GM23248 (cell line): ENCODE data around the gene DNAJB8. TPM values are rescaled to one million over a fixed set of nuclear protein-coding genes. Genes with fewer than 3 reads are reported as not detected.

ENCODE experiments used
- DNase-seq: peaks from one replicate; pipeline ENCODE4 v3.0.0-alpha.2; 2015
- H2AFZ ChIP-seq: fragments of 200-600 bp; sonication (generic); 2 replicates; pipeline ENCODE4 v1.6.1; 2016; ENCODE audit warnings: antibody characterized with exemption
- H3F3A ChIP-seq: fragments of 200-600 bp; sonication (generic); 2 replicates; pipeline ENCODE4 v1.6.1; 2016; ENCODE audit warnings: mild to moderate bottlenecking, antibody characterized with exemption, mixed run types; ENCODE audit not compliant: insufficient read depth
- H3K27ac ChIP-seq: fragments of 200-600 bp; sonication (generic); 2 replicates; pipeline ENCODE4 v1.5.1; 2016; ENCODE audit warnings: mild to moderate bottlenecking
- H3K27me3 ChIP-seq: fragments of 200-600 bp; sonication (generic); replicated peaks from 2 replicates; pipeline ENCODE4 v1.6.1; 2016; ENCODE audit warnings: mild to moderate bottlenecking; ENCODE audit not compliant: insufficient read depth
- H3K36me3 ChIP-seq: fragments of 200-600 bp; sonication (generic); 2 replicates; pipeline ENCODE4 v1.6.1; 2016; ENCODE audit warnings: low read depth, mild to moderate bottlenecking
- H3K4me1 ChIP-seq: fragments of 200-600 bp; sonication (generic); 2 replicates; pipeline ENCODE4 v1.6.1; 2016; ENCODE audit warnings: mild to moderate bottlenecking; ENCODE audit not compliant: insufficient read depth
- H3K4me2 ChIP-seq: fragments of 200-600 bp; sonication (generic); one replicate; pipeline ENCODE4 v1.6.1; 2016; ENCODE audit warnings: mild to moderate bottlenecking; ENCODE audit not compliant: unreplicated experiment
- H3K4me3 ChIP-seq: fragments of 200-600 bp; sonication (generic); 2 replicates; pipeline ENCODE4 v1.5.1; 2016; ENCODE audit warnings: mild to moderate bottlenecking
- H3K79me2 ChIP-seq: fragments of 200-600 bp; sonication (generic); 2 replicates; pipeline ENCODE4 v1.6.1; 2016; ENCODE audit warnings: mild to moderate bottlenecking; ENCODE audit not compliant: insufficient read depth
- H3K9ac ChIP-seq: fragments of 200-600 bp; sonication (generic); 2 replicates; pipeline ENCODE4 v1.6.1; 2016; ENCODE audit warnings: mild to moderate bottlenecking
- H3K9me2 ChIP-seq: fragments of 200-600 bp; sonication (generic); 2 replicates; pipeline ENCODE4 v1.6.1; 2016; ENCODE audit warnings: mixed run types, mild to moderate bottlenecking, moderate library complexity; ENCODE audit not compliant: insufficient read depth
- H3K9me3 ChIP-seq: fragments of 200-600 bp; sonication (generic); one replicate; pipeline ENCODE4 v1.6.1; 2017; ENCODE audit warnings: low read depth
- H4K20me1 ChIP-seq: fragments of 200-600 bp; sonication (generic); 2 replicates; pipeline ENCODE4 v1.6.0; 2016; ENCODE audit not compliant: insufficient read depth
- EZH2 ChIP-seq: fragments of 200-600 bp; sonication (generic); IDR thresholded peaks from 2 replicates; pipeline ENCODE4 v1.6.1; 2018; ENCODE audit warnings: antibody characterized with exemption, mild to moderate bottlenecking; ENCODE audit not compliant: insufficient read depth, poor library complexity, severe bottlenecking
- EZH2phosphoT487 ChIP-seq: fragments of 200-600 bp; sonication (generic); IDR thresholded peaks from 2 replicates; pipeline ENCODE4 v1.6.1; 2018; ENCODE audit warnings: antibody characterized with exemption, moderate library complexity, mild to moderate bottlenecking, low read depth; ENCODE audit not compliant: insufficient read depth
- WGBS, 2 experiments: methylation state at CpG; one replicate each; pipeline ENCODE4 v1.1.6; 2015 to 2017; ENCODE audit warnings: low lambda C conversion rate in 2 of 2, low coverage in 1 of 2; ENCODE audit errors: missing lambda C conversion rate in 2 of 2; 5-methylcytosine and 5-hydroxymethylcytosine counted together
- in situ Hi-C: fragments of 300-500 bp; cut with MboI; formaldehyde crosslinking; loops from 2 replicates; pipeline ENCODE4 v1.15.0; 2020
- polyA plus RNA-seq: library from polyadenylated mRNA; unstranded; fragments of >200 nt; fragmentation: Nextera tagmentation; extraction: Ambion mirVana; gene quantifications from 2 replicates; pipeline ENCODE4 v1.2.1, GENCODE V29; 2016
- total RNA-seq: library from RNA; depleted of rRNA; stranded (reverse); fragments of >200 nt; shearing (Covaris generic); gene quantifications from 2 replicates; pipeline ENCODE4 v1.2.3, GENCODE V29; 2014; rRNA removed

DNAJB8 gene
- total and polyA plus RNA-seq, 2 experiments from 2014 or later = not detected

DNA sequence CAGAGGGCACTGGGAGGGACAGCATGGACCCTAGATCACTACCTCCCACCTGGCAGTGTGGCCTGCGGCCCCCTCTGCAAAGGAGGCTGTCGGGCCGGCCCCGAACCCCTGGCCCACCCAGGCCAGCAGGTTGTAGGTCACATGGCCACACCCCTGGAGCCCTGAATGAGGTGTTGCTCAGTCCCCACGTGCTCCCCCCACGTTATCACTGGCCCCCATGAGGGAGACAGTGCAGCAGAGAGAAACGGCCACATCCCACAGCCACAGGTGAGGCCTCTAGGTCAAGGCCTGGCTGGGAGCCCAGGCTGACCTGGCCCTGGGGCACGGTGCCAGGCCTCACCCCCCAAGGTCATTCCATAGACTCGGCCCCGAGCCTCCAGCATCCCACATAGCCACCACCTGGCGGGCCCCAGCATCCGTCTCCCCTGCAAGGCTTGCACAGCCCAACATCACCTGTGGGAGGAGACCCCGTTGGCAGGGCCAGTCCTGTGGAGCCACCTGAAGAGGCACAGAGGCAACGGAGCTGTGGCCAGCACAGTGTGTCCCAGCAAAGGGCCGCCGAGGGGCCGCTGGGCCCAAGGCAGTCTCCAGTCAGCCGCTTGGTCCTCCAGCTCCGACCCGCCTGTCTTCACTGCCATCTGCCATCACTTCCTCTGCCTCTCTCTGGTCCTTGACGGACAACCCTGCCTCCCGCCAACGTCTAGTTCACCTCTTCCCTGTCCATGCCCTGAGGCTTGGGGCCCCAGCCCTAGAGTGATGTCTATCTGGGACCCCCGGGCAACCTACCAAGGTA, 53.1 kb downstream of the DNAJB8 start:
- no peaks in the 10 kb centered on the region for H3K36me3 ChIP-seq
- no peak overlapping the region for H3K4me2 ChIP-seq
- H3K4me1 ChIP-seq = peaks cover 10% of the 10 kb centered on the region

DNA sequence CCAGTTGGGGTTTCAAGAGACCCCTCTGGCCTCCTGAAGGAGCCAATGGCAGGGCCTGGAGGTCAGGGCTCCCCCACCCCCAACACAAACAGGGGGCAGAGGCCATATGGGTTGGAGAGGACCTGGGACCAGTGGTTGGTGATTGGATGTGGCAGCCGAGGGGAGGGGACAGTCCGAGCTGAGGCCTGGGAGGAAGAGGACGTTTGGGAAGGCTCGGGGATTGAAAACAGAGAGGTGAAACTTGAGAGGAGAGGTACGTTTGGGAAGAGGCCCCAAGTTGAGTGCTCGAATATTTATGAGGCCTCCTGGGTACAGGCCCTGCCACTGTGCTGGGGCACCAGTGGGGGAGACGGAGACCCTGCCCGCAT, 53.7 kb downstream of the DNAJB8 start:
- Histone ChIP-seq H3K4me2 (no peak overlapping the region), H3K27ac (no peak overlapping the region), H3K9me3 (no peaks in the 10 kb centered on the region), H4K20me1 (no peaks in the 10 kb centered on the region), H3K9me2 (no peaks in the 10 kb centered on the region), H3K9ac (no peak overlapping the region), H3K4me1 (peaks cover 10% of the 10 kb centered on the region), H3K27me3 (no peaks in the 10 kb centered on the region), H3K79me2 (no peaks in the 10 kb centered on the region), H3K36me3 (no peaks in the 10 kb centered on the region), H3F3A (no peaks in the 10 kb centered on the region), H3K4me3 (no peak overlapping the region), H2AFZ (no peak overlapping the region)
- in situ Hi-C loops = no loop called here
- no peak for TF ChIP-seq EZH2phosphoT487
- TF ChIP-seq EZH2 = no peak
- DNase-seq = no peak
- WGBS, 2 experiments = 81 to 83% methylated on average over 6 to 8 of the region's 8 CpGs

More for the DNA sequence above, 53.1 kb downstream of the DNAJB8 start:
- in situ Hi-C loops = no loop called here
- Histone ChIP-seq H3K4me3 (no peak overlapping the region), H4K20me1 (no peaks in the 10 kb centered on the region), H3K27me3 (no peaks in the 10 kb centered on the region), H3K27ac (no peak overlapping the region), H3K9me3 (no peaks in the 10 kb centered on the region), H2AFZ (no peak overlapping the region), H3K9me2 (no peaks in the 10 kb centered on the region), H3K9ac (no peak overlapping the region), H3F3A (no peaks in the 10 kb centered on the region), H3K79me2 (no peaks in the 10 kb centered on the region)
- 85 to 92% methylated on average over 21 to 23 of the region's 24 CpGs for WGBS, 2 experiments
- no peak for DNase-seq
- TF ChIP-seq EZH2 (no peak), EZH2phosphoT487 (no peak)

Other genes with a start within 250 kb of the DNAJB8 start
- gene GATA2, start 26.3 kb upstream of the DNAJB8 start, total RNA-seq = 23.8 and 28.6 TPM in 2 replicates
- gene GATA2, start 26.3 kb upstream of the DNAJB8 start, polyA plus RNA-seq = 33.3 and 34.0 TPM in 2 replicates
- 393 and 395 TPM in 2 replicates for gene RPN1, start 183.9 kb upstream of the DNAJB8 start, total RNA-seq
- gene RPN1, start 183.9 kb upstream of the DNAJB8 start, polyA plus RNA-seq = 330 and 345 TPM in 2 replicates